HEK293T (cell line): Measurements from ENCODE around the gene IGSF22.
"Not testable (repeated sequence)": the region's sequence is repeated elsewhere in the genome, so short reads cannot be mapped to it uniquely, and the experiment has no call there.

Experiments
- CTCF ChIA-PET: fragments of 350-600 bp; formaldehyde crosslinking; extraction: SDS; loops from one replicate; lab custom pipeline; 2021; ENCODE audit warnings: antibody characterized with exemption, inconsistent platforms; lab: Yijun Ruan, JAX
- POLR2A ChIA-PET: fragments of 350-600 bp; formaldehyde crosslinking; extraction: SDS; loops from one replicate; lab custom pipeline; 2020; ENCODE audit warnings: antibody characterized with exemption, inconsistent platforms; lab: Yijun Ruan, JAX
- DNase-seq: peaks from one replicate; pipeline ENCODE4 v3.0.0; 2012; ENCODE audit warnings: mixed read lengths; ENCODE audit errors: extremely low spot score
- ARNT ChIP-seq: fragments of 450-650 bp; IDR thresholded peaks from 2 replicates; pipeline ENCODE4 v1.6.1; 2017; ENCODE audit warnings: mild to moderate bottlenecking
- BHLHE40 ChIP-seq: fragments of 450-650 bp; IDR thresholded peaks from 2 replicates; pipeline ENCODE4 v1.6.1; 2016; ENCODE audit warnings: mild to moderate bottlenecking, moderate library complexity, borderline replicate concordance
- CTBP1 ChIP-seq: fragments of 450-650 bp; IDR thresholded peaks from 2 replicates; pipeline ENCODE4 v1.6.1; 2016; ENCODE audit warnings: borderline replicate concordance
- ELF4 ChIP-seq: fragments of 450-650 bp; IDR thresholded peaks from 2 replicates; pipeline ENCODE4 v1.6.1; 2017; ENCODE audit warnings: antibody characterized with exemption
- FOXA1 ChIP-seq: fragments of 450-650 bp; IDR thresholded peaks from 2 replicates; pipeline ENCODE4 v1.6.1; 2016; ENCODE audit warnings: mild to moderate bottlenecking
- FOXK2 ChIP-seq: fragments of 450-650 bp; IDR thresholded peaks from 2 replicates; pipeline ENCODE4 v1.6.1; 2016; ENCODE audit warnings: mild to moderate bottlenecking
- FOXM1 ChIP-seq: fragments of 450-650 bp; IDR thresholded peaks from 2 replicates; pipeline ENCODE4 v1.6.1; 2017; ENCODE audit warnings: mild to moderate bottlenecking, borderline replicate concordance
- HDGF ChIP-seq: fragments of 450-650 bp; IDR thresholded peaks from 2 replicates; pipeline ENCODE4 v1.6.1; 2017; ENCODE audit warnings: antibody characterized with exemption, borderline replicate concordance
- L3MBTL2 ChIP-seq: fragments of 450-650 bp; conservative IDR thresholded peaks from 2 replicates; pipeline ENCODE4 v1.6.1; 2016; ENCODE audit warnings: mild to moderate bottlenecking
- LEF1 ChIP-seq: fragments of 450-650 bp; IDR thresholded peaks from 2 replicates; pipeline ENCODE4 v1.6.1; 2017; ENCODE audit warnings: mild to moderate bottlenecking, borderline replicate concordance
- NFRKB ChIP-seq: fragments of 450-650 bp; IDR thresholded peaks from 2 replicates; pipeline ENCODE4 v1.6.1; 2016; ENCODE audit warnings: mild to moderate bottlenecking, moderate library complexity
- PKNOX1 ChIP-seq: fragments of 450-650 bp; IDR thresholded peaks from 2 replicates; pipeline ENCODE4 v1.6.1; 2016
- SP1 ChIP-seq: fragments of 450-650 bp; IDR thresholded peaks from 2 replicates; pipeline ENCODE4 v1.6.1; 2017
- SUZ12 ChIP-seq: fragments of 450-650 bp; IDR thresholded peaks from 2 replicates; pipeline ENCODE4 v1.6.1; 2016; ENCODE audit warnings: mild to moderate bottlenecking
- TARDBP ChIP-seq: fragments of 450-650 bp; IDR thresholded peaks from 2 replicates; pipeline ENCODE4 v1.6.1; 2016
- ZNF384 ChIP-seq: fragments of 450-650 bp; IDR thresholded peaks from 2 replicates; pipeline ENCODE4 v1.6.1; 2016

IGSF22 gene

GRCh38 chr11:18676803-18677202 lies 49.2 kb downstream of the IGSF22 start:
- CTCF ChIA-PET, result no interaction called here

GRCh38 chr11:18672209-18672608 lies 53.8 kb downstream of the IGSF22 start:
- CTCF ChIA-PET, DNase-seq, POLR2A ChIA-PET: not testable (repeated sequence)

More at GRCh38 chr11:18676803-18677202, 49.2 kb downstream of the IGSF22 start:
- TF ChIP-seq PKNOX1 (no peak), FOXM1 (no peak), FOXA1 (no peak), FOXK2 (no peak), TARDBP (no peak), BHLHE40 (no peak), NFRKB (no peak), SUZ12 (no peak), LEF1 (no peak), ZNF384 (no peak), ELF4 (no peak), SP1 (no peak), L3MBTL2 (no peak), HDGF (no peak), ARNT (no peak)
- POLR2A ChIA-PET, result interaction anchor here (0.9 kb wide), 1 partner anchor 43 kb away, joined by 4 read pairs; the partner anchor contains the start of gene SPTY2D1
- DNase-seq, result no peak

GRCh38 chr11:18671246-18671645 lies 54.7 kb downstream of the IGSF22 start:
- no peak for DNase-seq
- TF ChIP-seq ELF4 (no peak), ARNT (no peak), FOXM1 (no peak), LEF1 (no peak), BHLHE40 (no peak), ZNF384 (no peak), PKNOX1 (no peak), HDGF (no peak), SUZ12 (no peak), L3MBTL2 (no peak), NFRKB (no peak)
- ChIA-PET POLR2A (no interaction called here), CTCF (no interaction called here)

- ChIA-PET CTCF (no interaction called here), POLR2A (no interaction called here)
- TF ChIP-seq PKNOX1, result no peak
- DNase-seq, result no peak
These were observed 56.3 kb downstream of the IGSF22 start for GRCh38 chr11:18669711-18670110.

- ChIA-PET CTCF (no interaction called here), POLR2A (no interaction called here)
- DNase-seq, result no peak
- TF ChIP-seq SP1 (no peak), ARNT (no peak), ZNF384 (no peak), CTBP1 (no peak), LEF1 (no peak), FOXA1 (no peak), NFRKB (no peak), PKNOX1 (no peak), FOXM1 (no peak), BHLHE40 (no peak), L3MBTL2 (no peak), SUZ12 (no peak), FOXK2 (no peak), ELF4 (no peak), HDGF (no peak), TARDBP (no peak)
These were observed 56.8 kb downstream of the IGSF22 start for GRCh38 chr11:18669219-18669596.

- POLR2A ChIA-PET, result no interaction called here
- TF ChIP-seq SUZ12 (no peak), PKNOX1 (no peak), LEF1 (no peak), FOXK2 (no peak), TARDBP (no peak), FOXA1 (no peak), SP1 (no peak), ARNT (no peak), ELF4 (no peak), CTBP1 (no peak), L3MBTL2 (no peak), FOXM1 (no peak), NFRKB (no peak), ZNF384 (no peak), BHLHE40 (no peak), HDGF (no peak)
- DNase-seq, result no peak
- CTCF ChIA-PET, result no interaction called here
These were observed 57.9 kb downstream of the IGSF22 start for GRCh38 chr11:18668131-18668530.

- POLR2A ChIA-PET, DNase-seq, CTCF ChIA-PET: not testable (repeated sequence)
These were observed 60.6 kb downstream of the IGSF22 start for GRCh38 chr11:18665353-18665872.
